Measurements from ENCODE around the gene THRB. TPM values are rescaled to one million over a fixed set of nuclear protein-coding genes. Genes with fewer than 3 reads are reported as not detected.

The THRB gene
- total and polyA plus RNA-seq, 4 donors, result 4.0 to 10.5 (median 6.2) TPM

- H3K4me3 ChIP-seq (ENCODE audit: low read depth, low read length), result no peak overlapping the region
- no peaks in the 10 kb centered on the region for H3K9me3 ChIP-seq (ENCODE audit: control insufficient read depth, insufficient read depth, low read length)
- no peak for DNase-seq (ENCODE audit: low read depth in 4 of 6, low spot score in 6 of 6)
- peak overlapping the region; percentile 25 for H3K27ac ChIP-seq (ENCODE audit: low read depth, low read length)
- H3K27me3 ChIP-seq (ENCODE audit: control insufficient read depth, insufficient read depth, low read length), result no peaks in the 10 kb centered on the region
- WGBS (ENCODE audit: insufficient coverage), result no CpG with 5 or more reads among the region's 4 CpGs
- no peaks in the 10 kb centered on the region for H3K36me3 ChIP-seq (ENCODE audit: control insufficient read depth, insufficient read depth, low read length)
- no peaks in the 10 kb centered on the region for H3K4me1 ChIP-seq (ENCODE audit: control insufficient read depth, insufficient read depth, low read length)
Observed at GRCh38 chr3:24224666-24225384, 269.8 kb downstream of the THRB start.

- Histone ChIP-seq H3K27ac (ENCODE audit: low read depth, low read length) (no peak overlapping the region), H3K9me3 (ENCODE audit: control insufficient read depth, insufficient read depth, low read length) (no peaks in the 10 kb centered on the region), H3K36me3 (ENCODE audit: control insufficient read depth, insufficient read depth, low read length) (no peaks in the 10 kb centered on the region), H3K27me3 (ENCODE audit: control insufficient read depth, insufficient read depth, low read length) (no peaks in the 10 kb centered on the region), H3K4me3 (ENCODE audit: low read depth, low read length) (no peak overlapping the region), H3K4me1 (ENCODE audit: control insufficient read depth, insufficient read depth, low read length) (no peaks in the 10 kb centered on the region)
- DNase-seq (ENCODE audit: low read depth in 4 of 6, low spot score in 6 of 6), result no peak
- WGBS (ENCODE audit: insufficient coverage), result 95% methylated on average over 3 of the region's 4 CpGs
Observed at GRCh38 chr3:24222165-24222805, 272.4 kb downstream of the THRB start.

- DNase-seq (ENCODE audit: low read depth in 4 of 6, low spot score in 6 of 6), result peak in 1 of 6 donors; percentile 75
- 56% methylated on average over 1 of the region's 4 CpGs for WGBS (ENCODE audit: insufficient coverage)
- no peak overlapping the region for H3K27ac ChIP-seq (ENCODE audit: low read depth, low read length)
Observed at GRCh38 chr3:24220859-24221657, 273.6 kb downstream of the THRB start.

GRCh38 chr3:24215502-24215901 lies 279.1 kb downstream of the THRB start:
- Histone ChIP-seq H3K27me3 (ENCODE audit: control insufficient read depth, insufficient read depth, low read length) (no peaks in the 10 kb centered on the region), H3K36me3 (ENCODE audit: control insufficient read depth, insufficient read depth, low read length) (no peaks in the 10 kb centered on the region), H3K4me3 (ENCODE audit: low read depth, low read length) (no peak overlapping the region), H3K9me3 (ENCODE audit: control insufficient read depth, insufficient read depth, low read length) (no peaks in the 10 kb centered on the region), H3K4me1 (ENCODE audit: control insufficient read depth, insufficient read depth, low read length) (no peaks in the 10 kb centered on the region), H3K27ac (ENCODE audit: low read depth, low read length) (no peak overlapping the region)
- whole genome bisulfite sequencing (ENCODE audit: insufficient coverage), result 100% methylated on average over 2 of the region's 2 CpGs
- DNase-seq (ENCODE audit: low read depth in 4 of 6, low spot score in 6 of 6), result no peak

More at GRCh38 chr3:24220859-24221657, 273.6 kb downstream of the THRB start:
- Histone ChIP-seq H3K36me3 (ENCODE audit: control insufficient read depth, insufficient read depth, low read length) (no peaks in the 10 kb centered on the region), H3K4me1 (ENCODE audit: control insufficient read depth, insufficient read depth, low read length) (no peaks in the 10 kb centered on the region), H3K4me3 (ENCODE audit: low read depth, low read length) (no peak overlapping the region), H3K9me3 (ENCODE audit: control insufficient read depth, insufficient read depth, low read length) (no peaks in the 10 kb centered on the region), H3K27me3 (ENCODE audit: control insufficient read depth, insufficient read depth, low read length) (no peaks in the 10 kb centered on the region)

- Histone ChIP-seq H3K27ac (ENCODE audit: low read depth, low read length) (no peak overlapping the region), H3K4me3 (ENCODE audit: low read depth, low read length) (no peak overlapping the region), H3K4me1 (ENCODE audit: control insufficient read depth, insufficient read depth, low read length) (no peaks in the 10 kb centered on the region), H3K36me3 (ENCODE audit: control insufficient read depth, insufficient read depth, low read length) (no peaks in the 10 kb centered on the region), H3K9me3 (ENCODE audit: control insufficient read depth, insufficient read depth, low read length) (no peaks in the 10 kb centered on the region), H3K27me3 (ENCODE audit: control insufficient read depth, insufficient read depth, low read length) (no peaks in the 10 kb centered on the region)
- DNase-seq (ENCODE audit: low read depth in 4 of 6, low spot score in 6 of 6), result no peak
- 66% methylated on average over 3 of the region's 3 CpGs for WGBS (ENCODE audit: insufficient coverage)
Observed at GRCh38 chr3:24211381-24211780, 283.3 kb downstream of the THRB start.

- no CpG with 5 or more reads among the region's 2 CpGs for WGBS (ENCODE audit: insufficient coverage)
- no peak overlapping the region for H3K4me3 ChIP-seq (ENCODE audit: low read depth, low read length)
- no peaks in the 10 kb centered on the region for H3K4me1 ChIP-seq (ENCODE audit: control insufficient read depth, insufficient read depth, low read length)
- no peak overlapping the region for H3K27ac ChIP-seq (ENCODE audit: low read depth, low read length)
- DNase-seq (ENCODE audit: low read depth in 4 of 6, low spot score in 6 of 6), result no peak
- no peaks in the 10 kb centered on the region for H3K9me3 ChIP-seq (ENCODE audit: control insufficient read depth, insufficient read depth, low read length)
- H3K27me3 ChIP-seq (ENCODE audit: control insufficient read depth, insufficient read depth, low read length), result no peaks in the 10 kb centered on the region
- no peaks in the 10 kb centered on the region for H3K36me3 ChIP-seq (ENCODE audit: control insufficient read depth, insufficient read depth, low read length)
Observed at GRCh38 chr3:24202071-24202470, 292.6 kb downstream of the THRB start.

GRCh38 chr3:24201301-24201700 lies 293.3 kb downstream of the THRB start:
- DNase-seq (ENCODE audit: low read depth in 4 of 6, low spot score in 6 of 6), result no peak
- Histone ChIP-seq H3K27me3 (ENCODE audit: control insufficient read depth, insufficient read depth, low read length) (no peaks in the 10 kb centered on the region), H3K9me3 (ENCODE audit: control insufficient read depth, insufficient read depth, low read length) (no peaks in the 10 kb centered on the region), H3K36me3 (ENCODE audit: control insufficient read depth, insufficient read depth, low read length) (no peaks in the 10 kb centered on the region), H3K4me3 (ENCODE audit: low read depth, low read length) (no peak overlapping the region), H3K27ac (ENCODE audit: low read depth, low read length) (no peak overlapping the region), H3K4me1 (ENCODE audit: control insufficient read depth, insufficient read depth, low read length) (no peaks in the 10 kb centered on the region)
- no CpG with 5 or more reads among the region's 1 CpG for WGBS (ENCODE audit: insufficient coverage)

GRCh38 chr3:24199775-24200247 lies 294.8 kb downstream of the THRB start:
- H3K27ac ChIP-seq (ENCODE audit: low read depth, low read length), result no peak overlapping the region
- 100% methylated on average over 1 of the region's 5 CpGs for WGBS (ENCODE audit: insufficient coverage)
- no peak overlapping the region for H3K4me3 ChIP-seq (ENCODE audit: low read depth, low read length)
- no peaks in the 10 kb centered on the region for H3K27me3 ChIP-seq (ENCODE audit: control insufficient read depth, insufficient read depth, low read length)
- no peak for DNase-seq (ENCODE audit: low read depth in 4 of 6, low spot score in 6 of 6)
- H3K36me3 ChIP-seq (ENCODE audit: control insufficient read depth, insufficient read depth, low read length), result no peaks in the 10 kb centered on the region
- no peaks in the 10 kb centered on the region for H3K9me3 ChIP-seq (ENCODE audit: control insufficient read depth, insufficient read depth, low read length)
- no peaks in the 10 kb centered on the region for H3K4me1 ChIP-seq (ENCODE audit: control insufficient read depth, insufficient read depth, low read length)

GRCh38 chr3:24199300-24199699 lies 295.4 kb downstream of the THRB start:
- Histone ChIP-seq H3K36me3 (ENCODE audit: control insufficient read depth, insufficient read depth, low read length) (no peaks in the 10 kb centered on the region), H3K4me3 (ENCODE audit: low read depth, low read length) (no peak overlapping the region), H3K4me1 (ENCODE audit: control insufficient read depth, insufficient read depth, low read length) (no peaks in the 10 kb centered on the region), H3K27ac (ENCODE audit: low read depth, low read length) (no peak overlapping the region), H3K27me3 (ENCODE audit: control insufficient read depth, insufficient read depth, low read length) (no peaks in the 10 kb centered on the region), H3K9me3 (ENCODE audit: control insufficient read depth, insufficient read depth, low read length) (no peaks in the 10 kb centered on the region)
- 80% methylated on average over 1 of the region's 2 CpGs for WGBS (ENCODE audit: insufficient coverage)
- DNase-seq (ENCODE audit: low read depth in 4 of 6, low spot score in 6 of 6), result no peak

Data from spinal cord (tissue), 10 donors.